ENCODE data around the gene EHMT1.

The EHMT1 gene

GRCh38 chr9:137604345-137605086 is 14.3 kb upstream of the EHMT1 start:
- TF ChIP-seq CTCF (IDR thresholded peaks at IDR 0.05; ENCODE audit: borderline replicate concordance, insufficient read depth, low read depth, low read length), result no peak
- peak overlapping the region; percentile 30 for H3K4me3 ChIP-seq (ENCODE audit: low read depth, low read length)

GRCh38 chr9:137605121-137606004 is 13.4 kb upstream of the EHMT1 start, which contains the start of gene ARRDC1:
ARRDC1 (plus strand) TSS chr9:137605686; CDS start chr9:137605718, 32 bp downstream.
- peak within 1 kb of the TSS; percentile 72 for H3K4me3 ChIP-seq (ENCODE audit: low read depth, low read length)
- no peak for TF ChIP-seq CTCF (IDR thresholded peaks at IDR 0.05; ENCODE audit: borderline replicate concordance, insufficient read depth, low read depth, low read length)

- peak overlapping the region; percentile 72 for H3K4me3 ChIP-seq (ENCODE audit: low read depth, low read length)
- TF ChIP-seq CTCF (IDR thresholded peaks at IDR 0.05; ENCODE audit: borderline replicate concordance, insufficient read depth, low read depth, low read length), result no peak
Measured at GRCh38 chr9:137606005-137606621, 12.7 kb upstream of the EHMT1 start.

GRCh38 chr9:137606734-137607138 is 12.1 kb upstream of the EHMT1 start:
- TF ChIP-seq CTCF (IDR thresholded peaks at IDR 0.05; ENCODE audit: borderline replicate concordance, insufficient read depth, low read depth, low read length), result no peak
- H3K4me3 ChIP-seq (ENCODE audit: low read depth, low read length), result peak overlapping the region; percentile 72

GRCh38 chr9:137607141-137607857 is 11.5 kb upstream of the EHMT1 start:
- TF ChIP-seq CTCF (IDR thresholded peaks at IDR 0.05; ENCODE audit: borderline replicate concordance, insufficient read depth, low read depth, low read length), result no peak
- no peak overlapping the region for H3K4me3 ChIP-seq (ENCODE audit: low read depth, low read length)

GRCh38 chr9:137610944-137611343 is 7.9 kb upstream of the EHMT1 start:
- H3K4me3 ChIP-seq (ENCODE audit: low read depth, low read length), result no peak overlapping the region
- TF ChIP-seq CTCF (IDR thresholded peaks at IDR 0.05; ENCODE audit: borderline replicate concordance, insufficient read depth, low read depth, low read length), result no peak

All from GM12875 (cell line).